T-cell (primary cell): ENCODE data around the gene FAM187B. TPM values are rescaled to one million over a fixed set of nuclear protein-coding genes. Genes with fewer than 3 reads are reported as not detected.

Experiments used
- ATAC-seq, 4 experiments: fragments of 200-7000 bp in 3 of 4; fragments of 150-1000 bp in 1 of 4; cut with Tn5 transposase; replicated peaks in 1 of 4; 1 replicate in 3 of 4; 2 replicates in 1 of 4; pipeline ENCODE4 v1.10.0; 2021; ENCODE audit warnings: moderate library complexity in 3 of 4, mild to moderate bottlenecking in 2 of 4, moderate number of reproducible peaks in 1 of 4
- CTCF ChIA-PET, 2 donors: fragments of 300-600 bp; sonication (Branson Sonifier 250); formaldehyde crosslinking; loops; one replicate each; lab custom pipeline; 2022; ENCODE audit warnings: antibody characterized with exemption in 2 of 2; lab: Charles Lee
- POLR2A ChIA-PET, 2 donors: fragments of 300-600 bp; sonication (Branson Sonifier 250); formaldehyde crosslinking; loops; one replicate each; lab custom pipeline; 2022; ENCODE audit warnings: antibody characterized with exemption in 2 of 2; lab: Charles Lee
- DNase-seq, 35 experiments: peaks; one replicate each; pipeline versions ENCODE4 v3.0.0 to v3.0.0-alpha.2; 2013 to 2023
- H3K27ac ChIP-seq: one replicate; pipeline ENCODE4 v1.5.1; 2013; ENCODE audit warnings: low read length
- H3K27me3 ChIP-seq, 2 experiments: replicated peaks in 1 of 2; 1 replicate in 1 of 2; 2 replicates in 1 of 2; pipeline versions ENCODE4 v1.6.1 to v1.7.0; 2013; ENCODE audit warnings: low read length in 1 of 2, mixed read lengths in 1 of 2; ENCODE audit not compliant: control insufficient read depth in 2 of 2, insufficient read depth in 2 of 2; ENCODE audit errors: extremely low read depth in 1 of 2
- H3K36me3 ChIP-seq, 2 donors: 1 replicate in 1 of 2; 2 replicates in 1 of 2; pipeline versions ENCODE4 v1.6.1 to v1.7.0; 2013; ENCODE audit warnings: low read length in 1 of 2; ENCODE audit not compliant: control insufficient read depth in 2 of 2, insufficient read depth in 1 of 2; ENCODE audit errors: extremely low read depth in 1 of 2
- H3K4me1 ChIP-seq, 2 experiments: 1 replicate in 1 of 2; 2 replicates in 1 of 2; pipeline versions ENCODE4 v1.6.1 to v1.7.0; 2013; ENCODE audit warnings: low read length in 2 of 2, mixed read lengths in 1 of 2; ENCODE audit not compliant: insufficient read depth in 2 of 2, control insufficient read depth in 1 of 2; ENCODE audit errors: extremely low read depth in 1 of 2
- H3K4me3 ChIP-seq, 2 donors: 1 replicate in 1 of 2; 2 replicates in 1 of 2; pipeline versions ENCODE4 v1.5.1 to v1.7.0; 2013; ENCODE audit warnings: mild to moderate bottlenecking in 2 of 2, low read length in 1 of 2, moderate library complexity in 1 of 2; ENCODE audit not compliant: control insufficient read depth in 1 of 2; ENCODE audit errors: extremely low read depth in 1 of 2
- H3K9me3 ChIP-seq: 2 replicates; pipeline ENCODE4 v1.7.0; 2013
- H3K27ac Mint-ChIP-seq, 2 donors: one replicate each; pipeline ENCODE4 v1.8.0; 2020 to 2021; ENCODE audit warnings: mild to moderate bottlenecking in 2 of 2, mixed read lengths in 2 of 2
- H3K27me3 Mint-ChIP-seq, 2 donors: one replicate each; pipeline ENCODE4 v1.8.0; 2021 to 2022; ENCODE audit warnings: mixed read lengths in 2 of 2
- H3K36me3 Mint-ChIP-seq: one replicate; pipeline ENCODE4 v1.8.0; 2021; ENCODE audit warnings: mixed read lengths
- H3K4me1 Mint-ChIP-seq, 3 donors: one replicate each; pipeline ENCODE4 v1.8.0; 2020 to 2022; ENCODE audit warnings: mixed read lengths in 3 of 3, mild to moderate bottlenecking in 1 of 3
- H3K4me3 Mint-ChIP-seq, 3 donors: one replicate each; pipeline ENCODE4 v1.8.0; 2020 to 2022; ENCODE audit warnings: mild to moderate bottlenecking in 3 of 3, mixed read lengths in 3 of 3, moderate library complexity in 3 of 3
- H3K9me3 Mint-ChIP-seq, 3 donors: one replicate each; pipeline ENCODE4 v1.8.0; 2020 to 2022; ENCODE audit warnings: mixed read lengths in 3 of 3
- WGBS: methylation state at CpG from one replicate; pipeline ENCODE4 v1.1.5; 2013; ENCODE audit warnings: missing lambda C conversion rate; ENCODE audit not compliant: insufficient coverage; 5-methylcytosine and 5-hydroxymethylcytosine counted together
- total RNA-seq, 35 experiments: library from RNA in 6 of 35; stranded (reverse) in 6 of 35; fragments of 120-200 nt in 1 of 35; gene quantifications; one replicate each; pipeline versions ENCODE4 v1.2.1 to v1.2.4 and lab custom pipeline; 2013 to 2026

FAM187B gene
- total RNA-seq, 5 donors from 2014 or later (not counting 1 experiment from before 2014, with no cell fraction given): not detected

DNA sequence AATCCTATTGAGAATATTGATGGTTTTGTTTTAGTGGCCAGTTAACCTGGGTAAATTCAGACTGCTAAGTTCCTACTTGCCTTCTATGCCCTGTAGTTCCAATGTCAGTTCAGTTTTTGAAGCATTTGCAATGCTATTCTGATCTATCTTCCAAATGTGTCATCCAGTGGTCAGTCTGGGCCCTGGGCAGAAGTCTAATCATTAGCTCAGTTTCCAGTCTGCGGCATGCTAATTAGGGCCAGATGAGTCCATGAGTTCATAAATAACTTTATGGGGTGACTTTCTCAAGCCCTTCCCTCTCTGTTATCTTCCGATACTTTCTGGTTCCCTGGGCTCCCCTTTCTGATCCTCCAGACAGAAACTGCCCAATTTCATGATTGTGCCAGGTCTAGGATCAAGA is 32.7 kb downstream of the FAM187B start:
- POLR2A ChIA-PET: no interaction called here
- no peak for ATAC-seq
- DNase-seq: no peak
- Mint-ChIP-seq H3K27ac (no peak overlapping the region), H3K4me1 (peaks cover 22 to 37% (median 33%) of the 10 kb centered on the region in 3 donors), H3K36me3 (no peaks in the 10 kb centered on the region), H3K9me3 (no peaks in the 10 kb centered on the region), H3K4me3 (no peak overlapping the region), H3K27me3 (no peaks in the 10 kb centered on the region)
- Histone ChIP-seq H3K4me3 (no peak overlapping the region), H3K36me3 (no peaks in the 10 kb centered on the region), H3K27ac (no peak overlapping the region), H3K9me3 (no peaks in the 10 kb centered on the region), H3K4me1 (peaks cover 0 to 17% of the 10 kb centered on the region in 2 experiments), H3K27me3 (peaks cover 0 to 3% of the 10 kb centered on the region in 2 experiments)
- CTCF ChIA-PET: no interaction called here
- no CpG with 5 or more reads among the region's 2 CpGs for WGBS

DNA sequence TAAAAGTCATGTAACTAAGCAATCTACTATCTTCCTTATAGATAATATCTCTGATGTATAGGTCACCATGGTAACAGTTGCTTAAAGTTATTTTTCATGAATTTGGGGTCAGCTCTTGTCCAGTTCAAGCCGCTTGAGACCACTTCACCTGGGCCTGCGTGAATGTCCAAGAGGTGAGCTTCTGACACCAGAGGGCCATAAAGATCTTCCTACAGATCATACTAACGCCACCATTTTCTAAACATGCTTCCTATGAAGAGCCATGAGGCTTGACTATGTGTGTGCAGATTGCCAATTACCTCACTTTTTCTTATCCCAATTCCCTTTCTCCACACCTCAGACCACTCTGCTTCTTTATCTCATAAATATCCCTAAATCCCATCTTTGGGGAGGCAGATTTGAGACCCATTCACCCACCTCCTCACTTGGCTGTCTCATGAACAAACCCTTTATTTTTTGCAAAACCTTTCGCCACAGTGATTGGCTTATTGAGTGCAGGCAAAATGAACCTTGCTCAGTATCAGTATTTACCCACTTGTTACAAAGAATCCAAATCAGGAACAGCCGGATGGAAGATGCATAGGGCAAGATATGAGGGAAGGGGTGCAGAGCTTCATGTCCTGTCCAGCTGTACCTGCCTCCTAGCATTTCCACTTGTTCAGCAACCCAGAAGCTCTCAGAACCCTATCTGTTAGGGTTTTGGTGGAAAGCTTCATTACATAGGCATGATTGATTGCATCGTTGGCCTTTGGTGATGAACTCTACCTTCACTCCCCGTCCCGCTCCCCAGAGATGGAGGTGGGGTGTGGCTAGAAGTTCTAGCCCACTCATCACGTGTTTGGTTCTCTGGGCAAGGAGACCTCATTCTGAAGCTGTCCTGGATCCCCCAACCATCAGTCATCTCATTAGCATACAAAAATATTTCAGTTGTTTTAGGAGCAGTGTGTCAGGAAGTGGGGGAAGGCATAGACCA is 34.2 kb downstream of the FAM187B start:
- peaks cover 0 to 14% of the 10 kb centered on the region in 2 experiments for H3K4me1 ChIP-seq
- Mint-ChIP-seq H3K27me3 (peaks cover 0 to 2% of the 10 kb centered on the region in 2 donors), H3K4me3 (no peak overlapping the region), H3K36me3 (no peaks in the 10 kb centered on the region), H3K27ac (no peak overlapping the region), H3K4me1 (peaks cover 12 to 29% (median 25%) of the 10 kb centered on the region in 3 donors), H3K9me3 (no peaks in the 10 kb centered on the region)
- no peaks in the 10 kb centered on the region for H3K36me3 ChIP-seq
- ChIA-PET CTCF (interaction anchor here in 1 of 2 donors (0.6 to 0.7 kb wide), 2 partner anchors 100 to 745 kb away, joined by 6 to 7 read pairs; no protein-coding TSS in a partner anchor), POLR2A (no interaction called here)
- no peak for ATAC-seq
- H3K27me3 ChIP-seq: peaks cover 0 to 3% of the 10 kb centered on the region in 2 experiments
- DNase-seq: no peak
- H3K27ac ChIP-seq: no peak overlapping the region
- 80% methylated on average over 1 of the region's 9 CpGs for WGBS
- H3K9me3 ChIP-seq: no peaks in the 10 kb centered on the region
- H3K4me3 ChIP-seq: no peak overlapping the region

DNA sequence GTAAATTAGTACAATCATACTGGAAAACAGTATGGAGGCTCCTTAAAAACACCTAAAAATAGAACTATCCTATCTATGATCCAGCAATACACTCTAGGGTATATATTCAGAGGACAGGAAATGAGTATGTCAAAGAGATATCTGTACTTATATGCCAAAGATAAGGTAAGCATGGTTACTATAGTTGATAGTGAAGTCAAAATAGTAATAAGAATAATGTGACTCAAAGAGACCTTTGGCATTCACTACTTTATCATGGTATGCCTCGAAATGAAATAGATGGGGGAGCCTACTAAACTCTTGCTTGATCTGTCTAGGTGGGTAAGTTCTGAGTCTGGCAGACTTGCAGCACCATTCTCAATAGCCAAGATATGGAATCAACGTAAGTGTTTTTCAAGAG is 43.7 kb downstream of the FAM187B start:
- H3K27me3 Mint-ChIP-seq: no peaks in the 10 kb centered on the region
- H3K9me3 Mint-ChIP-seq: peaks cover 0 to 6% (median 0%) of the 10 kb centered on the region in 3 donors
- H3K4me1 Mint-ChIP-seq: peaks cover 8 to 28% (median 22%) of the 10 kb centered on the region in 3 donors
- Histone ChIP-seq H3K36me3 (no peaks in the 10 kb centered on the region), H3K4me3 (no peak overlapping the region), H3K9me3 (peaks cover 3% of the 10 kb centered on the region), H3K27me3 (no peaks in the 10 kb centered on the region), H3K27ac (no peak overlapping the region), H3K4me1 (peaks cover 4 to 7% of the 10 kb centered on the region in 2 experiments)
- no CpG with 5 or more reads among the region's 2 CpGs for WGBS
- ATAC-seq: no peak
- H3K4me3 Mint-ChIP-seq: no peak overlapping the region
- ChIA-PET POLR2A (no interaction called here), CTCF (no interaction called here)
- peak overlapping the region in 1 of 2 donors; percentile 11 for H3K27ac Mint-ChIP-seq
- no peaks in the 10 kb centered on the region for H3K36me3 Mint-ChIP-seq
- DNase-seq: no peak

GRCh38 chr19:35184267-35184666 is 44.3 kb downstream of the FAM187B start:
- H3K27me3 Mint-ChIP-seq: no peaks in the 10 kb centered on the region
- H3K4me1 ChIP-seq: peaks cover 10 to 13% of the 10 kb centered on the region in 2 experiments
- H3K9me3 ChIP-seq: peaks cover 3% of the 10 kb centered on the region
- DNase-seq (no peak), ATAC-seq (no peak)
- peaks cover 0 to 6% (median 0%) of the 10 kb centered on the region in 3 donors for H3K9me3 Mint-ChIP-seq
- H3K4me1 Mint-ChIP-seq: peaks cover 15 to 34% (median 28%) of the 10 kb centered on the region in 3 donors
- H3K36me3 ChIP-seq: no peaks in the 10 kb centered on the region
- ChIA-PET CTCF (no interaction called here), POLR2A (no interaction called here)
- H3K4me3 Mint-ChIP-seq: no peak overlapping the region
- no peaks in the 10 kb centered on the region for H3K36me3 Mint-ChIP-seq
- no peak overlapping the region for H3K27ac Mint-ChIP-seq
- H3K4me3 ChIP-seq: no peak overlapping the region
- no peaks in the 10 kb centered on the region for H3K27me3 ChIP-seq
- H3K27ac ChIP-seq: no peak overlapping the region
- no CpG with 5 or more reads among the region's 1 CpG for WGBS

- ChIA-PET CTCF (interaction anchor here in 1 of 2 donors (0.6 kb wide), 1 partner anchor 40 kb away, joined by 3 read pairs; no protein-coding TSS in a partner anchor), POLR2A (no interaction called here)
- peaks cover 30 to 47% (median 35%) of the 10 kb centered on the region in 3 donors for H3K4me1 Mint-ChIP-seq
- DNase-seq (no peak), ATAC-seq (no peak)
- no peaks in the 10 kb centered on the region for H3K36me3 Mint-ChIP-seq
- Histone ChIP-seq H3K4me1 (peaks cover 15 to 19% of the 10 kb centered on the region in 2 experiments), H3K27ac (no peak overlapping the region), H3K9me3 (peaks cover 3% of the 10 kb centered on the region), H3K4me3 (no peak overlapping the region), H3K27me3 (no peaks in the 10 kb centered on the region), H3K36me3 (no peaks in the 10 kb centered on the region)
- no peaks in the 10 kb centered on the region for H3K27me3 Mint-ChIP-seq
- no peak overlapping the region for H3K4me3 Mint-ChIP-seq
- H3K27ac Mint-ChIP-seq: no peak overlapping the region
- WGBS: 100% methylated on average over 1 of the region's 1 CpG
- H3K9me3 Mint-ChIP-seq: peaks cover 0 to 12% (median 4%) of the 10 kb centered on the region in 3 donors
Measured at GRCh38 chr19:35181387-35181786, 47.2 kb downstream of the FAM187B start.

GRCh38 chr19:35179830-35180229 is 48.7 kb downstream of the FAM187B start:
- ATAC-seq: peak in 3 of 4 experiments; percentile 38 to 66 (median 55)
- Histone ChIP-seq H3K4me3 (no peak overlapping the region), H3K27ac (no peak overlapping the region), H3K27me3 (no peaks in the 10 kb centered on the region), H3K36me3 (peaks cover 0 to 4% of the 10 kb centered on the region in 2 donors), H3K4me1 (peaks cover 15 to 19% of the 10 kb centered on the region in 2 experiments), H3K9me3 (peaks cover 3% of the 10 kb centered on the region)
- Mint-ChIP-seq H3K4me3 (peak overlapping the region in 1 of 3 donors; percentile 38), H3K36me3 (peaks cover 5% of the 10 kb centered on the region), H3K4me1 (peaks cover 35 to 56% (median 48%) of the 10 kb centered on the region in 3 donors), H3K27me3 (no peaks in the 10 kb centered on the region), H3K27ac (peak overlapping the region; percentile 45 to 66), H3K9me3 (peaks cover 0 to 12% (median 4%) of the 10 kb centered on the region in 3 donors)
- ChIA-PET CTCF (interaction anchor here in 1 of 2 donors (1.0 kb wide), 1 partner anchor 10 kb away, joined by 3 read pairs; no protein-coding TSS in a partner anchor), POLR2A (interaction anchor here in 1 of 2 donors (0.6 kb wide), 1 partner anchor 28 kb away, joined by 4 read pairs; no protein-coding TSS in a partner anchor)
- no CpG with 5 or more reads among the region's 3 CpGs for WGBS
- peak in 1 of 35 experiments; percentile 33 for DNase-seq
